SK-N-MC (cell line): Measurements from ENCODE around the gene KIAA0753.

Source experiments
- EZH2 ChIP-seq: fragments of 200-600 bp; sonication (generic); IDR thresholded peaks from one replicate; pipeline ENCODE4 v1.6.1; 2017; ENCODE audit warnings: antibody characterized with exemption
- FOXP2 ChIP-seq: optimal IDR thresholded peaks from 2 replicates; pipeline ENCODE3; 2011; ENCODE audit warnings: mild to moderate bottlenecking, moderate library complexity; ENCODE audit not compliant: insufficient read depth; ENCODE audit errors: extremely low read length, control extremely low read depth
- POLR2AphosphoS5 ChIP-seq: IDR thresholded peaks from 2 replicates; pipeline ENCODE4 v1.6.1; 2012; ENCODE audit warnings: mild to moderate bottlenecking, low read depth, low read length, borderline replicate concordance

- TF ChIP-seq EZH2 (no peak), POLR2AphosphoS5 (no peak), FOXP2 (no peak)
Measured at GRCh38 chr17:6639586-6640535, 650 bp downstream of the KIAA0753 start.
